CD4-positive, alpha-beta T cell (primary cell): ENCODE measurements around the gene EP400. TPM values are rescaled to one million over a fixed set of nuclear protein-coding genes. Genes with fewer than 3 reads are reported as not detected.

Experiments used
- ATAC-seq: fragments of 200-7000 bp; cut with Tn5 transposase; one replicate; pipeline ENCODE4 v1.10.0; 2022; ENCODE audit warnings: mild to moderate bottlenecking; ENCODE audit not compliant: poor library complexity
- CTCF ChIA-PET: fragments of 350-600 bp; sonication (Branson Sonifier 250); formaldehyde crosslinking; loops from one replicate; lab custom pipeline; 2021; ENCODE audit warnings: antibody characterized with exemption, inconsistent platforms; lab: Charles Lee
- POLR2A ChIA-PET: fragments of 350-600 bp; sonication (Branson Sonifier 250); formaldehyde crosslinking; loops from one replicate; lab custom pipeline; 2021; ENCODE audit warnings: antibody characterized with exemption, inconsistent platforms; lab: Charles Lee
- DNase-seq, 14 experiments: peaks; one replicate each; pipeline ENCODE4 v3.0.0-alpha.2; 2013 to 2020; ENCODE audit warnings: mixed read lengths in 2 of 14
- H3K27ac ChIP-seq, 2 donors: one replicate each; pipeline versions ENCODE4 v1.5.1 to v1.7.0; 2013; ENCODE audit warnings: low read length in 2 of 2, low read depth in 1 of 2, mild to moderate bottlenecking in 1 of 2
- H3K27me3 ChIP-seq, 2 experiments: 1 replicate in 1 of 2; 2 replicates in 1 of 2; pipeline versions ENCODE4 v1.6.1 to v1.7.0; 2013; ENCODE audit warnings: low read length in 2 of 2, control low read depth in 1 of 2, mild to moderate bottlenecking in 1 of 2, moderate library complexity in 1 of 2; ENCODE audit not compliant: insufficient read depth in 2 of 2, control insufficient read depth in 1 of 2
- H3K36me3 ChIP-seq: one replicate; pipeline ENCODE4 v1.6.1; 2013; ENCODE audit warnings: low read length, control low read depth; ENCODE audit not compliant: insufficient read depth
- H3K4me1 ChIP-seq: one replicate; pipeline ENCODE4 v1.6.1; 2013; ENCODE audit warnings: low read length, control low read depth; ENCODE audit not compliant: insufficient read depth
- H3K4me3 ChIP-seq: one replicate; pipeline ENCODE4 v1.5.1; 2013; ENCODE audit warnings: mild to moderate bottlenecking, low read length, moderate library complexity
- H3K9me3 ChIP-seq, 2 experiments: 1 replicate in 1 of 2; 2 replicates in 1 of 2; pipeline versions ENCODE4 v1.6.1 to v1.7.0; 2013; ENCODE audit warnings: low read length in 2 of 2, mild to moderate bottlenecking in 2 of 2, control low read depth in 1 of 2, moderate library complexity in 1 of 2; ENCODE audit not compliant: control insufficient read depth in 1 of 2, insufficient read depth in 1 of 2
- H3K27ac Mint-ChIP-seq: one replicate; pipeline ENCODE4 v1.8.0; 2020; ENCODE audit warnings: mixed read lengths
- H3K27me3 Mint-ChIP-seq: one replicate; pipeline ENCODE4 v1.8.0; 2021; ENCODE audit warnings: mixed read lengths
- H3K36me3 Mint-ChIP-seq: one replicate; pipeline ENCODE4 v1.8.0; 2021; ENCODE audit warnings: low read depth, mixed read lengths
- H3K4me1 Mint-ChIP-seq: one replicate; pipeline ENCODE4 v1.8.0; 2021; ENCODE audit warnings: low read depth, mixed read lengths
- H3K4me3 Mint-ChIP-seq: one replicate; pipeline ENCODE4 v1.8.0; 2020; ENCODE audit warnings: mild to moderate bottlenecking, mixed read lengths
- H3K9me3 Mint-ChIP-seq: one replicate; pipeline ENCODE4 v1.8.0; 2020; ENCODE audit warnings: mixed read lengths
- intact Hi-C, 2 experiments: fragments of 100-400 bp; cut with DNase I in 1 of 2; cut with micrococcal nuclease in 1 of 2; formaldehyde crosslinking; loops; one replicate each; pipeline versions ENCODE4 v1.15.1 to v1.9.0; 2023 to 2025; cut with DNase I, micrococcal nuclease
- total RNA-seq, 174 experiments: library from RNA in 2 of 174; stranded (reverse) in 2 of 174; gene quantifications; one replicate each; pipeline ENCODE4 v1.2.3 and lab custom pipeline; 2021 to 2026
- TF ChIP-seq, protein P1 (sequence below): fragments of 200-600 bp; IDR thresholded peaks from one replicate; pipeline ENCODE4 v1.8.0; 2022; ENCODE audit warnings: antibody characterized with exemption, mild to moderate bottlenecking

EP400 gene
- total RNA-seq, 2 experiments from 2014 or later, result 56.4 to 56.5 TPM

DNA sequence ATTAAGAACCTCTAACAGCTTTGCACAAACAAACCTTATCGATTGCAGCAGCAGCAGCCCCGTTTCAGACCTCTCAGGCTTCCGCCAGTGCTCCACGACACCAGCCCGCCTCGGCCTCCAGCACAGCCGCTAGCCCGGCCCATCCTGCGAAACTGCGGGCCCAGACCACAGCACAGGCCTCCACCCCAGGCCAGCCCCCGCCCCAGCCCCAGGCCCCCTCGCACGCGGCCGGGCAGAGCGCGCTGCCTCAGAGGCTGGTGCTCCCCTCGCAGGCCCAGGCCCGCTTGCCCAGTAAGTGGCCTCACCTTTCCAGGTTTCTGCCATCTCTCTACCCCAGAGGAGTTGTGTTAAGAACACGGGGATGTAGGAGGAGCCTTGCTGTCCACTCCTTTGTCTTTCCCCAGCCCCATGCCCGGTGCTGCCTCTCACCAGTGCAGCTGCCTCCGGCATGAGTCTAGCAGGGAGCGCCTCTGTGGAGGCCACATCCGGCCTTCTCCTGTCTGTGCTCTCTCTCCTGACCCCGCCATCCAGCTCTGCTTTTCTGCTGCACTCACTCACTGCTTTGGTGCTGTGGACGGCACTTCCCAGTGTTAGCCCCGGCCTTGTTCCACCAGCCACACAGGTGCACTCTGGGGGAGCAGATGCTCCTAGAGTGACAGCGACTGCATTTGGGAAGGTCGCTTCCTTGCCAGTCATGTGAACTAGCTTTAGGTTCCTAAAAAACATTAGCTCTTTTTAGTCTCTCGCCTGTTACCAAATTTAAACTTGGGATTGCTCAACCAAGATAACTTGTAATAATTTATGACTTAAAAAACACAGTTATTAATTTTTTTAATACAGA lies 71.5 kb downstream of the EP400 start:
- CTCF ChIA-PET, result interaction anchor here (1.2 kb wide), 1 partner anchor 20 kb away, joined by 3 read pairs; no protein-coding TSS in a partner anchor
- TF ChIP-seq, protein P1, sequence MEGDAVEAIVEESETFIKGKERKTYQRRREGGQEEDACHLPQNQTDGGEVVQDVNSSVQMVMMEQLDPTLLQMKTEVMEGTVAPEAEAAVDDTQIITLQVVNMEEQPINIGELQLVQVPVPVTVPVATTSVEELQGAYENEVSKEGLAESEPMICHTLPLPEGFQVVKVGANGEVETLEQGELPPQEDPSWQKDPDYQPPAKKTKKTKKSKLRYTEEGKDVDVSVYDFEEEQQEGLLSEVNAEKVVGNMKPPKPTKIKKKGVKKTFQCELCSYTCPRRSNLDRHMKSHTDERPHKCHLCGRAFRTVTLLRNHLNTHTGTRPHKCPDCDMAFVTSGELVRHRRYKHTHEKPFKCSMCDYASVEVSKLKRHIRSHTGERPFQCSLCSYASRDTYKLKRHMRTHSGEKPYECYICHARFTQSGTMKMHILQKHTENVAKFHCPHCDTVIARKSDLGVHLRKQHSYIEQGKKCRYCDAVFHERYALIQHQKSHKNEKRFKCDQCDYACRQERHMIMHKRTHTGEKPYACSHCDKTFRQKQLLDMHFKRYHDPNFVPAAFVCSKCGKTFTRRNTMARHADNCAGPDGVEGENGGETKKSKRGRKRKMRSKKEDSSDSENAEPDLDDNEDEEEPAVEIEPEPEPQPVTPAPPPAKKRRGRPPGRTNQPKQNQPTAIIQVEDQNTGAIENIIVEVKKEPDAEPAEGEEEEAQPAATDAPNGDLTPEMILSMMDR, result no peak
- POLR2A ChIA-PET, result no interaction called here
- H3K4me3 ChIP-seq, result no peak overlapping the region
- H3K4me3 Mint-ChIP-seq, result no peak overlapping the region
- intact Hi-C loops, result no loop called here
- no peaks in the 10 kb centered on the region for H3K4me1 Mint-ChIP-seq
- no peaks in the 10 kb centered on the region for H3K9me3 ChIP-seq
- H3K4me1 ChIP-seq, result no peaks in the 10 kb centered on the region
- DNase-seq, result no peak
- H3K27ac Mint-ChIP-seq, result no peak overlapping the region
- H3K27me3 Mint-ChIP-seq, result no peaks in the 10 kb centered on the region
- peaks cover 82% of the 10 kb centered on the region for H3K36me3 ChIP-seq
- H3K27ac ChIP-seq, result no peak overlapping the region
- H3K27me3 ChIP-seq, result no peaks in the 10 kb centered on the region
- H3K36me3 Mint-ChIP-seq, result peaks cover 91% of the 10 kb centered on the region
- no peaks in the 10 kb centered on the region for H3K9me3 Mint-ChIP-seq
- ATAC-seq, result no peak

DNA sequence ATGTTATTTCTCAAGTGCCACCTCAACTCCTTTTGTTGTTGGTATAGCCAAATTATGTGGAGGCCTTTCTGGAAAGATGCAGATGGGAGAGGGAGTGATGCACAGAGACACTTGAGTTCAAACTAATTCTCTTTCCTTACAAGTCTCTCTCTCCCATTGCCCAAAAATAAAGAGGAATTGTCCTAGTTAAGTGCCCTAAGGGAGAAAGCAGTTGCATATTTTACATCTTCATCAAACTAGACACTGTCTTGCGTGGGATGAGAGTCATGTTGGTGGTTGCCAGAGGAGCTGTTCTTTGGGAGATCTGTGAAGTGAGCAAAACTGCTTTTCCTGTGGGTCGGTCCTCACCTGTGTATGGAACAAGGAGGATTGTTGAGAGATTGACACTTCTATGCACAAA lies 72.2 kb downstream of the EP400 start:
- H3K36me3 Mint-ChIP-seq, result peaks cover 91% of the 10 kb centered on the region
- CTCF ChIA-PET, result interaction anchor here (1.2 kb wide), 1 partner anchor 19 kb away, joined by 3 read pairs; no protein-coding TSS in a partner anchor
- TF ChIP-seq, protein P1, result no peak
- no peak overlapping the region for H3K27ac Mint-ChIP-seq
- intact Hi-C loops, result no loop called here
- no peaks in the 10 kb centered on the region for H3K27me3 Mint-ChIP-seq
- H3K4me3 ChIP-seq, result no peak overlapping the region
- DNase-seq (no peak), ATAC-seq (no peak)
- H3K36me3 ChIP-seq, result peaks cover 89% of the 10 kb centered on the region
- H3K9me3 ChIP-seq, result peaks cover 0 to 3% of the 10 kb centered on the region in 2 experiments
- no peak overlapping the region for H3K27ac ChIP-seq
- POLR2A ChIA-PET, result no interaction called here
- no peaks in the 10 kb centered on the region for H3K9me3 Mint-ChIP-seq
- H3K4me1 Mint-ChIP-seq, result no peaks in the 10 kb centered on the region
- H3K4me3 Mint-ChIP-seq, result no peak overlapping the region
- no peaks in the 10 kb centered on the region for H3K27me3 ChIP-seq
- no peaks in the 10 kb centered on the region for H3K4me1 ChIP-seq

DNA sequence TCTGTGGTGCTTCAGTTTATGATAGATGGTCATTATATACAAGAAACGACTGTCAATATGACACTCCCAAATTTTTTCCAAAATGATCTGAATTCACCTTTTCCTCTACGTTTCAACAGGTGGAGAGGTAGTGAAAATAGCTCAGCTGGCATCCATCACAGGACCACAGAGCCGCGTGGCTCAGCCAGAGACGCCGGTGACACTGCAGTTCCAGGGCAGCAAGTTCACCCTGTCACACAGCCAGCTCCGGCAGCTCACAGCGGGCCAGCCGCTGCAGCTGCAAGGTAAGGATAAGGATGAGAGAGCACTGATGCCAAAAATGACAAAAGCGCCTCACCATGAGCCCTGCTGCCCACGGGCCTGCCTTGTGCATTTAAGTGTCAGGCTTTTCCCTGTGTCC lies 73.9 kb downstream of the EP400 start:
- no peaks in the 10 kb centered on the region for H3K27me3 ChIP-seq
- DNase-seq, result no peak
- no peaks in the 10 kb centered on the region for H3K4me1 ChIP-seq
- ChIA-PET CTCF (no interaction called here), POLR2A (no interaction called here)
- H3K27ac ChIP-seq, result no peak overlapping the region
- Mint-ChIP-seq H3K27ac (no peak overlapping the region), H3K9me3 (no peaks in the 10 kb centered on the region), H3K36me3 (peaks cover 91% of the 10 kb centered on the region), H3K4me3 (no peak overlapping the region), H3K27me3 (no peaks in the 10 kb centered on the region), H3K4me1 (no peaks in the 10 kb centered on the region)
- H3K4me3 ChIP-seq, result no peak overlapping the region
- peaks cover 89% of the 10 kb centered on the region for H3K36me3 ChIP-seq
- TF ChIP-seq, protein P1, result no peak
- ATAC-seq, result no peak
- intact Hi-C loops, result no loop called here
- peaks cover 0 to 4% of the 10 kb centered on the region in 2 experiments for H3K9me3 ChIP-seq
